Upper lobe of left lung (tissue), 6 donors: ENCODE results near the gene SLC25A28. TPM values are rescaled to one million over a fixed set of nuclear protein-coding genes. Genes with fewer than 3 reads are reported as not detected.

Source experiments
- ATAC-seq, 2 donors: fragments of 200-7000 bp; cut with Tn5 transposase; one replicate each; pipeline ENCODE4 v1.9.1; 2022; ENCODE audit warnings: mild to moderate bottlenecking in 2 of 2, moderate library complexity in 2 of 2; ENCODE audit not compliant: low FRiP score in 2 of 2
- DNase-seq, 2 donors: peaks; one replicate each; pipeline ENCODE4 v3.0.0-alpha.2; 2019 to 2020
- H3K27ac ChIP-seq, 4 donors: fragments of 200-600 bp; sonication (generic); one replicate each; pipeline ENCODE4 v1.5.1; 2016 to 2019
- H3K27me3 ChIP-seq, 4 donors: fragments of 200-600 bp; sonication (generic); one replicate each; pipeline ENCODE4 v1.5.1; 2017 to 2019
- H3K36me3 ChIP-seq, 4 donors: fragments of 200-600 bp; sonication (generic); one replicate each; pipeline ENCODE4 v1.5.1; 2016 to 2019
- H3K4me1 ChIP-seq, 4 donors: fragments of 200-600 bp; sonication (generic); one replicate each; pipeline ENCODE4 v1.5.1; 2018 to 2019
- H3K4me3 ChIP-seq, 4 donors: fragments of 200-600 bp; sonication (generic); one replicate each; pipeline ENCODE4 v1.5.1; 2017 to 2019; ENCODE audit warnings: mild to moderate bottlenecking in 2 of 4, moderate library complexity in 1 of 4
- H3K9me3 ChIP-seq, 4 donors: fragments of 200-600 bp; sonication (generic); one replicate each; pipeline ENCODE4 v1.5.1; 2018 to 2019
- CTCF ChIP-seq, 6 experiments: fragments of 450-650 bp in 4 of 6; fragments of 200-600 bp in 2 of 6; sonication (generic) in 2 of 6; IDR thresholded peaks; one replicate each; pipeline ENCODE4 v1.5.1; 2016 to 2019; ENCODE audit warnings: antibody characterized with exemption in 6 of 6
- EP300 ChIP-seq, 4 donors: sonication (generic); formaldehyde crosslinking; IDR thresholded peaks; one replicate each; pipeline ENCODE4 v1.5.1; 2017; ENCODE audit warnings: antibody characterized with exemption in 4 of 4, control low read depth in 2 of 4
- POLR2A ChIP-seq, 4 donors: fragments of 450-650 bp; IDR thresholded peaks; one replicate each; pipeline ENCODE4 v1.5.1; 2016 to 2017; ENCODE audit warnings: antibody characterized with exemption in 4 of 4, mild to moderate bottlenecking in 2 of 4
- POLR2AphosphoS5 ChIP-seq, 2 donors: sonication (generic); formaldehyde crosslinking; IDR thresholded peaks; one replicate each; pipeline ENCODE4 v1.5.1; 2017; ENCODE audit warnings: antibody characterized with exemption in 2 of 2
- WGBS, 2 donors: methylation state at CpG; one replicate each; pipeline ENCODE4 v1.1.5; 2017 to 2018; 5-methylcytosine and 5-hydroxymethylcytosine counted together
- total RNA-seq, 6 donors: library from RNA; depleted of rRNA in 4 of 6; stranded (reverse); fragments of >200 nt in 4 of 6; gene quantifications; one replicate each; pipeline versions ENCODE4 v1.1.0 to v1.2.1, GENCODE V29; 2016 to 2021
- donor health status: DM: no; HTN: no; CAD: no; lungs with moderate emphysema.
- donor health status: DM: no; HTN: yes; CAD: no; lungs with severe emphysema.

Gene SLC25A28
- total RNA-seq, 6 donors from 2014 or later = 25.7 to 53.4 (median 45.3) TPM

- TF ChIP-seq POLR2A (IDR thresholded peaks at IDR 0.05) (no peak), CTCF (IDR thresholded peaks at IDR 0.05) (no peak), EP300 (IDR thresholded peaks at IDR 0.05) (no peak), POLR2AphosphoS5 (IDR thresholded peaks at IDR 0.05) (no peak)
- Histone ChIP-seq H3K9me3 (no peaks in the 10 kb centered on the region), H3K4me3 (no peak overlapping the region), H3K4me1 (no peaks in the 10 kb centered on the region), H3K27me3 (no peaks in the 10 kb centered on the region), H3K27ac (no peak overlapping the region), H3K36me3 (no peaks in the 10 kb centered on the region)
- DNase-seq = no peak
- no peak for ATAC-seq
- 75 to 92% methylated on average over 1 of the region's 1 CpG for WGBS, 2 donors
Measured at GRCh38 chr10:99579971-99580370, 40.3 kb downstream of the SLC25A28 start.

- Histone ChIP-seq H3K27me3 (no peaks in the 10 kb centered on the region), H3K36me3 (no peaks in the 10 kb centered on the region), H3K9me3 (no peaks in the 10 kb centered on the region), H3K4me3 (no peak overlapping the region), H3K27ac (no peak overlapping the region), H3K4me1 (no peaks in the 10 kb centered on the region)
- ATAC-seq (no peak), DNase-seq (no peak)
- 59 to 60% methylated on average over 5 of the region's 5 CpGs for WGBS, 2 donors
- no peak for TF ChIP-seq POLR2A (IDR thresholded peaks at IDR 0.05)
- no peak for TF ChIP-seq EP300 (IDR thresholded peaks at IDR 0.05)
- no peak for TF ChIP-seq POLR2AphosphoS5 (IDR thresholded peaks at IDR 0.05)
- TF ChIP-seq CTCF (IDR thresholded peaks at IDR 0.05) = no peak
Measured at GRCh38 chr10:99573790-99574189, 46.4 kb downstream of the SLC25A28 start.

GRCh38 chr10:99571816-99572215, 48.4 kb downstream of the SLC25A28 start:
- Histone ChIP-seq H3K27ac (no peak overlapping the region), H3K4me3 (no peak overlapping the region), H3K9me3 (no peaks in the 10 kb centered on the region), H3K36me3 (no peaks in the 10 kb centered on the region), H3K27me3 (no peaks in the 10 kb centered on the region), H3K4me1 (no peaks in the 10 kb centered on the region)
- TF ChIP-seq POLR2A (IDR thresholded peaks at IDR 0.05) (no peak), EP300 (IDR thresholded peaks at IDR 0.05) (no peak), CTCF (IDR thresholded peaks at IDR 0.05) (no peak), POLR2AphosphoS5 (IDR thresholded peaks at IDR 0.05) (no peak)
- DNase-seq = no peak
- WGBS, 2 donors = 74 to 78% methylated on average over 1 of the region's 1 CpG
- no peak for ATAC-seq

- no peak for ATAC-seq
- Histone ChIP-seq H3K36me3 (no peaks in the 10 kb centered on the region), H3K27ac (no peak overlapping the region), H3K4me1 (no peaks in the 10 kb centered on the region), H3K9me3 (no peaks in the 10 kb centered on the region), H3K27me3 (no peaks in the 10 kb centered on the region), H3K4me3 (no peak overlapping the region)
- no peak for DNase-seq
- TF ChIP-seq CTCF (IDR thresholded peaks at IDR 0.05) = no peak
- TF ChIP-seq POLR2AphosphoS5 (IDR thresholded peaks at IDR 0.05) = no peak
- TF ChIP-seq EP300 (IDR thresholded peaks at IDR 0.05) = no peak
- TF ChIP-seq POLR2A (IDR thresholded peaks at IDR 0.05) = no peak
Measured at GRCh38 chr10:99569961-99570360, 50.3 kb downstream of the SLC25A28 start.

GRCh38 chr10:99569253-99569939, 50.8 kb downstream of the SLC25A28 start:
- no peak for DNase-seq
- H3K27ac ChIP-seq = no peak overlapping the region
- TF ChIP-seq POLR2A (IDR thresholded peaks at IDR 0.05) = no peak
- TF ChIP-seq EP300 (IDR thresholded peaks at IDR 0.05) = no peak
- ATAC-seq = no peak
- no peak overlapping the region for H3K4me3 ChIP-seq
- no peaks in the 10 kb centered on the region for H3K36me3 ChIP-seq
- 64 to 71% methylated on average over 11 of the region's 11 CpGs for WGBS, 2 donors
- H3K4me1 ChIP-seq = no peaks in the 10 kb centered on the region
- no peaks in the 10 kb centered on the region for H3K27me3 ChIP-seq
- no peaks in the 10 kb centered on the region for H3K9me3 ChIP-seq
